Left ventricle myocardium inferior (tissue), 1 donor: ENCODE data around the gene TRIM69. TPM values are rescaled to one million over a fixed set of nuclear protein-coding genes. Genes with fewer than 3 reads are reported as not detected.
A peak's percentile ranks its signal among the peaks of the same experiment; 100 is the strongest.
"Not testable (repeated sequence)": the region's sequence is repeated elsewhere in the genome, so short reads cannot be mapped to it uniquely, and the experiment has no call there.

ENCODE experiments used
- DNase-seq: peaks from one replicate; pipeline ENCODE4 v3.0.0-alpha.2; 2020
- H3K27ac ChIP-seq: fragments of 200-600 bp; replicated peaks from 2 replicates; pipeline ENCODE4 v1.8.0; 2021
- H3K27me3 ChIP-seq: fragments of 200-600 bp; 2 replicates; pipeline ENCODE4 v1.8.0; 2021; ENCODE audit warnings: low read depth
- H3K36me3 ChIP-seq: fragments of 200-600 bp; 2 replicates; pipeline ENCODE4 v1.8.0; 2021
- H3K4me1 ChIP-seq: fragments of 200-600 bp; 2 replicates; pipeline ENCODE4 v1.8.0; 2021
- H3K4me3 ChIP-seq: fragments of 200-600 bp; 2 replicates; pipeline ENCODE4 v1.8.0; 2021; ENCODE audit warnings: mild to moderate bottlenecking, moderate library complexity
- H3K9me3 ChIP-seq: fragments of 200-600 bp; replicated peaks from 2 replicates; pipeline ENCODE4 v1.8.0; 2021
- CTCF ChIP-seq: fragments of 200-600 bp; IDR thresholded peaks from 2 replicates; pipeline ENCODE4 v1.8.0; 2021; ENCODE audit warnings: antibody characterized with exemption, mild to moderate bottlenecking, borderline replicate concordance
- intact Hi-C: fragments of 100-400 bp; cut with micrococcal nuclease; formaldehyde crosslinking; loops from one replicate; pipeline ENCODE4 v1.11.0; 2022
- total RNA-seq: library from RNA; stranded (reverse); fragmentation: NEBNext Ultra II Directional; extraction: Animal tissue kit (Norgen Biotek cat#: 25700); gene quantifications from one replicate; pipeline ENCODE4 v1.2.1, GENCODE V29; 2021
- donor health status: DM: no; HTN: yes; CAD: no; lungs with severe emphysema.

The TRIM69 gene
- total RNA-seq, 1 donor from 2014 or later: 57.6 TPM

- no peak for DNase-seq
- no peak overlapping the region for H3K27ac ChIP-seq
Observed at GRCh38 chr15:44722011-44722410, 14.3 kb upstream of the TRIM69 start.

GRCh38 chr15:44726136-44726535 is 10.2 kb upstream of the TRIM69 start:
- H3K9me3 ChIP-seq: no peaks in the 10 kb centered on the region
- TF ChIP-seq CTCF: no peak
- peak overlapping the region; percentile 99 for H3K27ac ChIP-seq
- intact Hi-C loops: loop anchor here (2.0 kb wide), 1 partner anchor 13 kb away; no protein-coding TSS in a partner anchor
- peaks cover 54% of the 10 kb centered on the region for H3K4me1 ChIP-seq
- peak overlapping the region; percentile 35 for H3K4me3 ChIP-seq
- no peaks in the 10 kb centered on the region for H3K27me3 ChIP-seq
- H3K36me3 ChIP-seq: no peaks in the 10 kb centered on the region
- DNase-seq: no peak

More at GRCh38 chr15:44722011-44722410, 14.3 kb upstream of the TRIM69 start:
- no peak for TF ChIP-seq CTCF
- Histone ChIP-seq H3K4me1 (peaks cover 38% of the 10 kb centered on the region), H3K4me3 (no peak overlapping the region), H3K9me3 (no peaks in the 10 kb centered on the region), H3K36me3 (peaks cover 22% of the 10 kb centered on the region), H3K27me3 (no peaks in the 10 kb centered on the region)
- intact Hi-C loops: no loop called here

GRCh38 chr15:44726568-44727484 is 9.5 kb upstream of the TRIM69 start:
- no peak for DNase-seq
- peaks cover 61% of the 10 kb centered on the region for H3K4me1 ChIP-seq
- H3K9me3 ChIP-seq: no peaks in the 10 kb centered on the region
- no peak for TF ChIP-seq CTCF
- H3K36me3 ChIP-seq: peaks cover 6% of the 10 kb centered on the region
- H3K4me3 ChIP-seq: peak overlapping the region; percentile 35
- intact Hi-C loops: loop anchor here (2.0 kb wide), 1 partner anchor 14 kb away; no protein-coding TSS in a partner anchor
- no peaks in the 10 kb centered on the region for H3K27me3 ChIP-seq
- peak overlapping the region; percentile 99 for H3K27ac ChIP-seq

GRCh38 chr15:44727485-44728231 is 8.7 kb upstream of the TRIM69 start:
- intact Hi-C loops: loop anchor here (2.0 kb wide), 1 partner anchor 15 kb away; no protein-coding TSS in a partner anchor
- peak overlapping the region; percentile 79 for H3K4me3 ChIP-seq
- no peaks in the 10 kb centered on the region for H3K9me3 ChIP-seq
- no peaks in the 10 kb centered on the region for H3K27me3 ChIP-seq
- H3K4me1 ChIP-seq: peaks cover 65% of the 10 kb centered on the region
- DNase-seq: no peak
- peak overlapping the region; percentile 99 for H3K27ac ChIP-seq
- peaks cover 12% of the 10 kb centered on the region for H3K36me3 ChIP-seq
- TF ChIP-seq CTCF: no peak

GRCh38 chr15:44728232-44728575 is 8.1 kb upstream of the TRIM69 start:
- Histone ChIP-seq H3K4me3 (peak overlapping the region; percentile 79), H3K27ac (peak overlapping the region; percentile 99), H3K36me3 (peaks cover 12% of the 10 kb centered on the region), H3K4me1 (peaks cover 65% of the 10 kb centered on the region)
- intact Hi-C loops, H3K27me3 ChIP-seq, H3K9me3 ChIP-seq, DNase-seq: not testable (repeated sequence)
